GM21381 (cell line): ENCODE results near the gene ZBTB20.
A peak's percentile ranks its signal among the peaks of the same experiment; 100 is the strongest.

Experiments used
- ATAC-seq: cut with Tn5 transposase; IDR thresholded peaks from one replicate; pipeline ENCODE4 v1.9.1; 2021; ENCODE audit warnings: mild to moderate bottlenecking, moderate library complexity; ENCODE audit not compliant: unreplicated experiment

Gene ZBTB20

GRCh38 chr3:115022835-115023398 is 124.2 kb downstream of the ZBTB20 start:
- no peak for ATAC-seq

- ATAC-seq: no peak
Measured at GRCh38 chr3:115022199-115022598, 124.9 kb downstream of the ZBTB20 start.

GRCh38 chr3:115021061-115021460 is 126.0 kb downstream of the ZBTB20 start:
- no peak for ATAC-seq

- no peak for ATAC-seq
Measured at GRCh38 chr3:115019900-115020299, 127.2 kb downstream of the ZBTB20 start.

- ATAC-seq: no peak
Measured at GRCh38 chr3:115018694-115019093, 128.4 kb downstream of the ZBTB20 start.

GRCh38 chr3:115007966-115008365 is 139.1 kb downstream of the ZBTB20 start:
- no peak for ATAC-seq

- ATAC-seq: no peak
Measured at GRCh38 chr3:115004201-115005140, 142.6 kb downstream of the ZBTB20 start.

GRCh38 chr3:114998971-114999579 is 148.0 kb downstream of the ZBTB20 start:
- no peak for ATAC-seq

- no peak for ATAC-seq
Measured at GRCh38 chr3:114994554-114995341, 152.3 kb downstream of the ZBTB20 start.

- no peak for ATAC-seq
Measured at GRCh38 chr3:114985776-114986175, 161.3 kb downstream of the ZBTB20 start.

- ATAC-seq: no peak
Measured at GRCh38 chr3:114983248-114983647, 163.8 kb downstream of the ZBTB20 start.

- ATAC-seq: peak; percentile 97
Measured at GRCh38 chr3:114974387-114974786, 172.7 kb downstream of the ZBTB20 start.

GRCh38 chr3:114973536-114973935 is 173.6 kb downstream of the ZBTB20 start:
- no peak for ATAC-seq

- no peak for ATAC-seq
Measured at GRCh38 chr3:114967168-114967567, 179.9 kb downstream of the ZBTB20 start.

- no peak for ATAC-seq
Measured at GRCh38 chr3:114962189-114962588, 184.9 kb downstream of the ZBTB20 start.

- ATAC-seq: no peak
Measured at GRCh38 chr3:114958930-114959329, 188.2 kb downstream of the ZBTB20 start.

GRCh38 chr3:114953800-114954199 is 193.3 kb downstream of the ZBTB20 start:
- ATAC-seq: no peak

GRCh38 chr3:114953215-114953799 is 193.8 kb downstream of the ZBTB20 start:
- ATAC-seq: no peak

- ATAC-seq: no peak
Measured at GRCh38 chr3:114942773-114943172, 204.3 kb downstream of the ZBTB20 start.

GRCh38 chr3:114941626-114942309 is 205.3 kb downstream of the ZBTB20 start:
- ATAC-seq: no peak
